Raji (cell line): ENCODE measurements around the gene NANOS3.

ENCODE experiments used
- POLR2A ChIP-seq: IDR thresholded peaks from 2 replicates; pipeline ENCODE4 v1.6.1; 2011; ENCODE audit warnings: low read depth, low read length, control low read depth; ENCODE audit not compliant: insufficient read depth

NANOS3 gene

GRCh38 chr19:13856497-13856896, 20.4 kb upstream of the NANOS3 start:
- TF ChIP-seq POLR2A: no peak

- no peak for TF ChIP-seq POLR2A
Measured at GRCh38 chr19:13859361-13859880, 17.5 kb upstream of the NANOS3 start.

- no peak for TF ChIP-seq POLR2A
Measured at GRCh38 chr19:13860679-13861391, 16.1 kb upstream of the NANOS3 start.

- TF ChIP-seq POLR2A: no peak
Measured at GRCh38 chr19:13861392-13861713, 15.6 kb upstream of the NANOS3 start.

- no peak for TF ChIP-seq POLR2A
Measured at GRCh38 chr19:13861714-13862531, 15.0 kb upstream of the NANOS3 start.

- TF ChIP-seq POLR2A: no peak
Measured at GRCh38 chr19:13864046-13864666, 12.8 kb upstream of the NANOS3 start.

- no peak for TF ChIP-seq POLR2A
Measured at GRCh38 chr19:13864667-13865570, 12.0 kb upstream of the NANOS3 start.

GRCh38 chr19:13865571-13866462, 11.1 kb upstream of the NANOS3 start:
- no peak for TF ChIP-seq POLR2A

- TF ChIP-seq POLR2A: no peak
Measured at GRCh38 chr19:13866463-13867046, 10.4 kb upstream of the NANOS3 start.

GRCh38 chr19:13868663-13869062, 8.3 kb upstream of the NANOS3 start:
- no peak for TF ChIP-seq POLR2A

- no peak for TF ChIP-seq POLR2A
Measured at GRCh38 chr19:13869281-13869680, 7.7 kb upstream of the NANOS3 start.

- TF ChIP-seq POLR2A: no peak
Measured at GRCh38 chr19:13870873-13871272, 6.1 kb upstream of the NANOS3 start.

GRCh38 chr19:13872339-13872694, 4.6 kb upstream of the NANOS3 start:
- no peak for TF ChIP-seq POLR2A

GRCh38 chr19:13872695-13873389, 4.1 kb upstream of the NANOS3 start:
- no peak for TF ChIP-seq POLR2A
